GM12878 (cell line): ENCODE measurements around the gene SAMHD1. TPM values are rescaled to one million over a fixed set of nuclear protein-coding genes. Genes with fewer than 3 reads are reported as not detected.
A peak's percentile ranks its signal among the peaks of the same experiment; 100 is the strongest.

ENCODE experiments used
- ATAC-seq: fragments of 200-7000 bp; cut with Tn5 transposase; 3 replicates; pipeline ENCODE4 v1.9.1; 2020; ENCODE audit warnings: mild to moderate bottlenecking, moderate library complexity
- BruUV-seq: library from RNA; stranded (reverse); fragments of 400-500 nt; replicated peaks from 2 replicates; lab custom pipeline; 2021; lab: Mats Ljungman, UMichigan
- CTCF ChIA-PET: fragments of 300-600 bp; sonication (Branson Sonifier 250); formaldehyde crosslinking; extraction: SDS; loops from one replicate; lab custom pipeline; 2021; ENCODE audit warnings: inconsistent platforms; lab: Yijun Ruan, JAX
- POLR2A ChIA-PET: fragments of 350-600 bp; formaldehyde crosslinking; extraction: SDS; loops from one replicate; lab custom pipeline; 2021; ENCODE audit warnings: inconsistent platforms; lab: Charles Lee
- RAD21 ChIA-PET: fragments of 300-600 bp; sonication (Branson Sonifier 250); formaldehyde crosslinking; loops from one replicate; lab custom pipeline; 2023; ENCODE audit warnings: antibody characterized with exemption; ENCODE audit not compliant: unreplicated experiment; lab: Charles Lee
- SMC1A ChIA-PET: fragments of 300-600 bp; sonication (Branson Sonifier 250); formaldehyde crosslinking; loops from one replicate; lab custom pipeline; 2023; ENCODE audit not compliant: unreplicated experiment, uncharacterized antibody; lab: Charles Lee
- DNase-seq: peaks from one replicate; pipeline ENCODE4 v3.0.0-alpha.2; 2011; ENCODE audit warnings: low read depth, low spot score
- FAIRE-seq: peaks from 3 replicates; lab custom pipeline; 2011; peaks lifted over from hg19 to GRCh38; lab: Jason Lieb, UNC
- H2AFZ ChIP-seq: 2 replicates; pipeline ENCODE4 v1.6.0; 2011; ENCODE audit warnings: low read depth, low read length, control low read depth; ENCODE audit not compliant: control insufficient read depth
- H3K27ac ChIP-seq: 2 replicates; pipeline ENCODE4 v1.5.1; 2011; ENCODE audit warnings: control low read depth; ENCODE audit not compliant: control insufficient read depth, insufficient read depth
- H3K27me3 ChIP-seq, 2 experiments: replicated peaks in 1 of 2; 2 replicates each; pipeline versions ENCODE4 v1.6.0 to v1.6.1; 2011; ENCODE audit warnings: low read length in 1 of 2; ENCODE audit not compliant: control insufficient read depth in 2 of 2, insufficient read depth in 2 of 2
- H3K36me3 ChIP-seq, 2 experiments: 2 replicates each; pipeline ENCODE4 v1.5.1; 2011; ENCODE audit warnings: low read length in 1 of 2; ENCODE audit not compliant: control insufficient read depth in 2 of 2, insufficient read depth in 2 of 2
- H3K4me1 ChIP-seq: 2 replicates; pipeline ENCODE4 v1.6.1; 2011; ENCODE audit warnings: mild to moderate bottlenecking, low read length, moderate library complexity, mixed read lengths; ENCODE audit not compliant: control insufficient read depth, insufficient read depth
- H3K4me2 ChIP-seq: 2 replicates; pipeline ENCODE4 v1.6.0; 2011; ENCODE audit warnings: control low read depth; ENCODE audit not compliant: control insufficient read depth, insufficient read depth
- H3K4me3 ChIP-seq: fragments of 200-600 bp; sonication (generic); 2 replicates; pipeline ENCODE4 v1.5.1; 2016
- H3K79me2 ChIP-seq: 2 replicates; pipeline ENCODE4 v1.6.0; 2011; ENCODE audit warnings: low read length; ENCODE audit not compliant: control insufficient read depth, insufficient read depth
- H3K9ac ChIP-seq: 2 replicates; pipeline ENCODE4 v1.8.0; 2011; ENCODE audit warnings: low read length, control low read depth, mixed read lengths; ENCODE audit not compliant: control insufficient read depth, insufficient read depth
- H3K9me3 ChIP-seq: replicated peaks from 3 replicates; pipeline ENCODE4 v1.5.1; 2011; ENCODE audit warnings: mild to moderate bottlenecking, low read length; ENCODE audit not compliant: control insufficient read depth, insufficient read depth
- H4K20me1 ChIP-seq: 2 replicates; pipeline ENCODE4 v1.6.0; 2011; ENCODE audit not compliant: control insufficient read depth, insufficient read depth
- ASH2L ChIP-seq: fragments of 300-600, 200-600 bp; sonication (generic); IDR thresholded peaks from 2 replicates; pipeline ENCODE4 v1.6.1; 2017; ENCODE audit warnings: low read depth, mild to moderate bottlenecking, borderline replicate concordance
- ATF7 ChIP-seq: fragments of 450-650 bp; IDR thresholded peaks from 2 replicates; pipeline ENCODE4 v1.6.1; 2016; ENCODE audit warnings: low read depth, mild to moderate bottlenecking
- BCL11A ChIP-seq: IDR thresholded peaks from 2 replicates; pipeline ENCODE4 v1.6.1; 2011; ENCODE audit warnings: low read depth, low read length
- CHD1 ChIP-seq: IDR thresholded peaks from 2 replicates; pipeline ENCODE4 v1.6.1; 2012; ENCODE audit warnings: low read depth, low read length, improper control_type of control experiment
- CHD2 ChIP-seq: IDR thresholded peaks from 2 replicates; pipeline ENCODE4 v1.6.1; 2011; ENCODE audit warnings: low read depth, low read length, improper control_type of control experiment, borderline replicate concordance
- CREM ChIP-seq: IDR thresholded peaks from 2 replicates; pipeline ENCODE4 v1.6.1; 2014; ENCODE audit warnings: antibody characterized with exemption, low read depth
- HDAC2 ChIP-seq: fragments of 200-600 bp; sonication (generic); IDR thresholded peaks from 2 replicates; pipeline ENCODE4 v1.6.1; 2017
- IKZF2 ChIP-seq, 2 experiments: fragments of 450-650 bp; IDR thresholded peaks; 2 replicates each; pipeline ENCODE4 v1.6.1; 2017; ENCODE audit warnings: mild to moderate bottlenecking in 2 of 2, moderate library complexity in 2 of 2
- IRF4 ChIP-seq: IDR thresholded peaks from 2 replicates; pipeline ENCODE4 v1.6.1; 2011; ENCODE audit warnings: low read depth, low read length
- PAX5 ChIP-seq: IDR thresholded peaks from 2 replicates; pipeline ENCODE4 v1.6.1; 2011; ENCODE audit warnings: low read depth, low read length, borderline replicate concordance
- RBBP5 ChIP-seq: fragments of 200-600 bp; sonication (generic); conservative IDR thresholded peaks from 2 replicates; pipeline ENCODE4 v1.6.1; 2016
- SMAD5 ChIP-seq: IDR thresholded peaks from 2 replicates; pipeline ENCODE4 v1.6.1; 2016; ENCODE audit warnings: antibody characterized with exemption, low read depth
- SMARCA5 ChIP-seq: fragments of 450-650 bp; IDR thresholded peaks from 2 replicates; pipeline ENCODE4 v1.6.1; 2017; ENCODE audit warnings: mild to moderate bottlenecking
- SPI1 ChIP-seq: IDR thresholded peaks from 2 replicates; pipeline ENCODE4 v1.6.1; 2011; ENCODE audit warnings: low read depth, mild to moderate bottlenecking, low read length, moderate library complexity, borderline replicate concordance; ENCODE audit not compliant: insufficient read depth
- SRF ChIP-seq, 2 experiments: IDR thresholded peaks; 2 replicates each; pipeline ENCODE4 v1.6.1; 2011; ENCODE audit warnings: low read depth in 2 of 2, low read length in 2 of 2, mild to moderate bottlenecking in 1 of 2, moderate library complexity in 1 of 2
- STAT3 ChIP-seq: IDR thresholded peaks from 2 replicates; pipeline ENCODE4 v1.6.1; 2011; ENCODE audit warnings: low read depth, low read length, improper control_type of control experiment
- WRNIP1 ChIP-seq: IDR thresholded peaks from 2 replicates; pipeline ENCODE4 v1.6.1; 2011; ENCODE audit warnings: low read depth, low read length, improper control_type of control experiment, borderline replicate concordance
- ZBED1 ChIP-seq: IDR thresholded peaks from 2 replicates; pipeline ENCODE4 v1.6.1; 2016; ENCODE audit warnings: borderline replicate concordance
- whole genome bisulfite sequencing: methylation state at CpG from one replicate; pipeline ENCODE4 v1.1.6; 2016; ENCODE audit warnings: low lambda C conversion rate; ENCODE audit not compliant: insufficient replicate concordance, insufficient coverage; ENCODE audit errors: missing lambda C conversion rate; 5-methylcytosine and 5-hydroxymethylcytosine counted together
- in situ Hi-C: fragments of 300-500 bp; cut with MboI; formaldehyde crosslinking; loops from 9 replicates; pipeline ENCODE4 v1.14.3; 2018; ENCODE audit warnings: mixed read lengths
- intact Hi-C: fragments of 100-400 bp; cut with micrococcal nuclease; formaldehyde crosslinking; loops from one replicate; pipeline ENCODE4 v1.14.2; 2022; ENCODE audit not compliant: unreplicated experiment
- polyA plus RNA-seq, 11 experiments: library from polyadenylated mRNA; depleted of rRNA in 4 of 11; unstranded in 6 of 11; stranded (reverse) in 5 of 11; fragments of >200 nt; fragmentation: Nextera tagmentation in 4 of 11; fragmentation: Illumina TruSeq in 1 of 11; extraction: Ambion mirVana in 4 of 11; extraction: Trizol in 1 of 11; gene quantifications; 1 replicate in 1 of 11; 2 replicates in 10 of 11; pipeline versions ENCODE4 v1.2.1 to v1.2.3, GENCODE V29; 2011 to 2016; ENCODE audit warnings: inconsistent platforms in 2 of 11, missing spikeins in 2 of 11, low read depth in 1 of 11
- total RNA-seq, 4 experiments: library from RNA; depleted of rRNA in 3 of 4; stranded (reverse); fragments of >200 nt in 3 of 4; fragmentation: Illumina TruSeq in 1 of 4; extraction: Trizol in 1 of 4; gene quantifications; 2 replicates each; pipeline versions ENCODE4 v1.2.1 to v1.2.3, GENCODE V29; 2013 to 2021
- TF ChIP-seq, protein P1 (sequence below): fragments of 450-650 bp; IDR thresholded peaks from 2 replicates; pipeline ENCODE4 v1.6.1; 2017; ENCODE audit warnings: low read depth, mild to moderate bottlenecking, moderate library complexity
- TF ChIP-seq, protein P2 (sequence below): fragments of 450-650 bp; IDR thresholded peaks from 2 replicates; pipeline ENCODE4 v1.6.1; 2018; ENCODE audit warnings: mild to moderate bottlenecking, low read depth, moderate library complexity; ENCODE audit not compliant: partially characterized antibody

Gene SAMHD1
- total and polyA plus RNA-seq, 10 of the 15 experiments (the other 5 are each of a cell fraction or from before 2014, with no cell fraction given), result 20.5 to 47.9 (median 38.8) TPM

DNA sequence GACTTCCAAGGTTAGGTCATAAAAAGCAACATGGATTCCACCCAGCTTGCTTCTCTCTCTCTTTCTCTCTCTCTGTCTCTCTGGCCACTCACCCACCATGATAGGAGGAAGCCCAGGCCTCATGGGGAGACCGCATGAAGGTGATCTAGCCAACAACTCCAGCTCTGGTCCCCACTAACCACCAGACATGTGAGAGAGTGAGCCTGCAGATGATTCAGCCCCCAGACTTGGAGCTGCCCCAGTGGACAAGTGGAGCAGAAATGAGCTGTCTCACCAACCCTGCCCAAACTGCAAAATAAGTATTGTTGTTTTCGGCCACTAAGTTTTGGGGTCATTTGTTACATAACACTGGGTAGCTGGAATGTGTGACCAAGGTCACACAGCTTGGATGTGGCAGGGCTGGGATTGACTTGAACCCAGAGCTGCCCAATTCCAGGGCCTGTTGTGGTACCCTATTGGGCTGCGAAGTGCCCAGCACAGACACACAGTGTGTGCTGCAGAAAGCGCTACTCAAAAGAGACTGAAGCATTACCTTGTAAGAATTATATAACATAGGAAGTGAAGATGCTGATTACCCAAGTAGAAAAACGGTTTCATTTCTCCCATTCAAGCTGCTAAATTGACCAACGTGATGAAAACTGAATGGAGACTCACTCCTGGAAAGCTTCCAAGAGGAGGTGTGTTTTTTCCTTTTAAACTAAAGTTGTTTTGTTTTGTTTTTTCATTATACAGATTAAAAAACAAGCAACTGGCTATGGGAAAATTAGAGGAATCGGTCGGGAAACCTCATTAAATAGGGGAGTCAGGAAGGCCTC, 84.6 kb downstream of the SAMHD1 start:
- Histone ChIP-seq H3K4me2 (peak overlapping the region; percentile 45), H2AFZ (no peak overlapping the region; the same call in 1 of the 2 replicates), H3K79me2 (peaks cover 8% of the 10 kb centered on the region), H3K9me3 (no peaks in the 10 kb centered on the region), H3K4me3 (no peak overlapping the region), H3K27me3 (no peaks in the 10 kb centered on the region), H3K27ac (peak overlapping the region; percentile 34; the same call in 1 of the 2 replicates), H4K20me1 (no peaks in the 10 kb centered on the region), H3K9ac (no peak overlapping the region), H3K36me3 (no peaks in the 10 kb centered on the region), H3K4me1 (peaks cover 27% of the 10 kb centered on the region)
- ATAC-seq (peak; percentile 36), DNase-seq (no peak), FAIRE-seq (peak; percentile 68)
- in situ Hi-C loops (no loop called here), intact Hi-C loops (loop anchor here (10.0 kb wide), 1 partner anchor 262 kb away; the partner anchor contains the start of gene RAB5IF)
- ChIA-PET RAD21 (interaction anchor here (0.6 to 2.6 kb wide), 10 partner anchors 8 to 93 kb away, joined by 3 to 18 read pairs (median 6); partner anchors contain the start of genes DSN1 and TLDC2), CTCF (interaction anchor here (0.6 to 25.3 kb wide), 11 partner anchors 13 to 293 kb away, joined by 3 to 349 read pairs (median 4); partner anchors contain the start of gene DSN1), SMC1A (interaction anchor here (0.7 to 13.5 kb wide), 13 partner anchors 8 to 273 kb away, joined by 3 to 105 read pairs (median 5); no protein-coding TSS in a partner anchor), POLR2A (interaction anchor here (0.6 to 12.4 kb wide), 14 partner anchors 12 to 272 kb away, joined by 3 to 114 read pairs (median 4); partner anchors contain the start of gene NDRG3)
- no TSS peak for BruUV-seq
- WGBS, result 40% methylated on average over 8 of the region's 8 CpGs
- TF ChIP-seq IRF4, result no peak
- TF ChIP-seq RBBP5, result no peak
- TF ChIP-seq PAX5, result no peak; the same call in 1 of the 2 replicates
- TF ChIP-seq, protein P1, sequence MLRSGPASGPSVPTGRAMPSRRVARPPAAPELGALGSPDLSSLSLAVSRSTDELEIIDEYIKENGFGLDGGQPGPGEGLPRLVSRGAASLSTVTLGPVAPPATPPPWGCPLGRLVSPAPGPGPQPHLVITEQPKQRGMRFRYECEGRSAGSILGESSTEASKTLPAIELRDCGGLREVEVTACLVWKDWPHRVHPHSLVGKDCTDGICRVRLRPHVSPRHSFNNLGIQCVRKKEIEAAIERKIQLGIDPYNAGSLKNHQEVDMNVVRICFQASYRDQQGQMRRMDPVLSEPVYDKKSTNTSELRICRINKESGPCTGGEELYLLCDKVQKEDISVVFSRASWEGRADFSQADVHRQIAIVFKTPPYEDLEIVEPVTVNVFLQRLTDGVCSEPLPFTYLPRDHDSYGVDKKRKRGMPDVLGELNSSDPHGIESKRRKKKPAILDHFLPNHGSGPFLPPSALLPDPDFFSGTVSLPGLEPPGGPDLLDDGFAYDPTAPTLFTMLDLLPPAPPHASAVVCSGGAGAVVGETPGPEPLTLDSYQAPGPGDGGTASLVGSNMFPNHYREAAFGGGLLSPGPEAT, result 0 out of 2 replicates have a peak, but pooled peaks have one; percentile 53
- TF ChIP-seq ZBED1, result no peak
- no peak for TF ChIP-seq BCL11A
- TF ChIP-seq CREM, result no peak
- TF ChIP-seq IKZF2 (IDR thresholded peaks at IDR 0.05), result peak; percentile 50 to 68; a peak in 2 of 4 replicates
- no peak for TF ChIP-seq SMAD5
- no peak for TF ChIP-seq CHD1
- no peak for TF ChIP-seq SRF (IDR thresholded peaks at IDR 0.05; ENCODE audit: low read depth in 2 of 2, low read length in 2 of 2)
- no peak for TF ChIP-seq ASH2L
- TF ChIP-seq SMARCA5, result no peak
- TF ChIP-seq SPI1, result peak; percentile 37; the same call in 1 of the 2 replicates
- TF ChIP-seq HDAC2, result no peak
- no peak for TF ChIP-seq WRNIP1
- TF ChIP-seq, protein P2, sequence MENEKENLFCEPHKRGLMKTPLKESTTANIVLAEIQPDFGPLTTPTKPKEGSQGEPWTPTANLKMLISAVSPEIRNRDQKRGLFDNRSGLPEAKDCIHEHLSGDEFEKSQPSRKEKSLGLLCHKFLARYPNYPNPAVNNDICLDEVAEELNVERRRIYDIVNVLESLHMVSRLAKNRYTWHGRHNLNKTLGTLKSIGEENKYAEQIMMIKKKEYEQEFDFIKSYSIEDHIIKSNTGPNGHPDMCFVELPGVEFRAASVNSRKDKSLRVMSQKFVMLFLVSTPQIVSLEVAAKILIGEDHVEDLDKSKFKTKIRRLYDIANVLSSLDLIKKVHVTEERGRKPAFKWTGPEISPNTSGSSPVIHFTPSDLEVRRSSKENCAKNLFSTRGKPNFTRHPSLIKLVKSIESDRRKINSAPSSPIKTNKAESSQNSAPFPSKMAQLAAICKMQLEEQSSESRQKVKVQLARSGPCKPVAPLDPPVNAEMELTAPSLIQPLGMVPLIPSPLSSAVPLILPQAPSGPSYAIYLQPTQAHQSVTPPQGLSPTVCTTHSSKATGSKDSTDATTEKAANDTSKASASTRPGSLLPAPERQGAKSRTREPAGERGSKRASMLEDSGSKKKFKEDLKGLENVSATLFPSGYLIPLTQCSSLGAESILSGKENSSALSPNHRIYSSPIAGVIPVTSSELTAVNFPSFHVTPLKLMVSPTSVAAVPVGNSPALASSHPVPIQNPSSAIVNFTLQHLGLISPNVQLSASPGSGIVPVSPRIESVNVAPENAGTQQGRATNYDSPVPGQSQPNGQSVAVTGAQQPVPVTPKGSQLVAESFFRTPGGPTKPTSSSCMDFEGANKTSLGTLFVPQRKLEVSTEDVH, result no peak
- TF ChIP-seq CHD2, result no peak
- TF ChIP-seq STAT3, result no peak
- TF ChIP-seq ATF7, result 0 out of 2 replicates have a peak, but pooled peaks have one; percentile 14
